T-cell (primary cell): Measurements from ENCODE around the gene SCML1. TPM values are rescaled to one million over a fixed set of nuclear protein-coding genes. Genes with fewer than 3 reads are reported as not detected.

Experiments used
- total RNA-seq, 35 experiments: library from RNA in 6 of 35; stranded (reverse) in 6 of 35; fragments of 120-200 nt in 1 of 35; gene quantifications; one replicate each; pipeline versions ENCODE4 v1.2.1 to v1.2.4 and lab custom pipeline; 2013 to 2026

SCML1 gene
- total RNA-seq, 5 donors from 2014 or later (not counting 1 experiment from before 2014, with no cell fraction given): 13.6 to 33.0 (median 23.0) TPM

Other genes starting within 250 kb of the SCML1 start
- 1 to 10 TPM in 3 of 5 donors, under 1 TPM in 2; 0.76 to 2.3 (median 1.3) TPM for gene RAI2, start 123.8 kb downstream of the SCML1 start, total RNA-seq